Ovary (tissue), 3 donors: ENCODE data around the gene NUDT22.

Experiments
- CTCF ChIP-seq, 3 donors: fragments of 450-650 bp in 2 of 3; fragments of 200-600 bp in 1 of 3; IDR thresholded peaks; one replicate each; pipeline versions ENCODE4 v1.5.1 to v1.8.0; 2016 to 2022; ENCODE audit warnings: antibody characterized with exemption in 3 of 3, mild to moderate bottlenecking in 1 of 3
- POLR2A ChIP-seq: fragments of 450-650 bp; IDR thresholded peaks from one replicate; pipeline ENCODE4 v1.6.1; 2017; ENCODE audit warnings: antibody characterized with exemption, mild to moderate bottlenecking, moderate library complexity
- donor health status: DM: no; HTN: no; CAD: no.

GRCh38 chr11:64239662-64240434, 13.8 kb downstream of the NUDT22 start:
- TF ChIP-seq CTCF (IDR thresholded peaks at IDR 0.05): no peak
- no peak for TF ChIP-seq POLR2A
